GM21737 (cell line): ENCODE measurements around the gene PCGF2.
"Not testable (repeated sequence)": the region's sequence is repeated elsewhere in the genome, so short reads cannot be mapped to it uniquely, and the experiment has no call there.

Experiments
- ATAC-seq: cut with Tn5 transposase; IDR thresholded peaks from one replicate; pipeline ENCODE4 v1.9.1; 2021; ENCODE audit warnings: mild to moderate bottlenecking, moderate library complexity; ENCODE audit not compliant: unreplicated experiment

PCGF2 gene

GRCh38 chr17:38748149-38748891 lies at the start of gene PCGF2:
TSS of gene PCGF2 (minus strand) at chr17:38748336. CDS start at chr17:38740402, 7,934 bp downstream.
- ATAC-seq, result no peak

- no peak for ATAC-seq
Measured at GRCh38 chr17:38797828-38798227, 49.7 kb upstream of the PCGF2 start.

GRCh38 chr17:38797158-38797490 lies 49.0 kb upstream of the PCGF2 start:
- no peak for ATAC-seq

GRCh38 chr17:38796451-38797157 lies 48.5 kb upstream of the PCGF2 start:
- ATAC-seq, result no peak

GRCh38 chr17:38794221-38794620 lies 46.1 kb upstream of the PCGF2 start:
- ATAC-seq, result no peak

- ATAC-seq, result no peak
Measured at GRCh38 chr17:38791162-38791561, 43.0 kb upstream of the PCGF2 start.

GRCh38 chr17:38790148-38790707 lies 42.1 kb upstream of the PCGF2 start:
- not testable (repeated sequence) for ATAC-seq

GRCh38 chr17:38789185-38789584 lies 41.0 kb upstream of the PCGF2 start:
- ATAC-seq, result no peak

GRCh38 chr17:38787999-38788398 lies 39.9 kb upstream of the PCGF2 start:
- not testable (repeated sequence) for ATAC-seq

- ATAC-seq, result no peak
Measured at GRCh38 chr17:38786372-38786771, 38.2 kb upstream of the PCGF2 start.

- no peak for ATAC-seq
Measured at GRCh38 chr17:38783227-38783626, 35.1 kb upstream of the PCGF2 start.

- ATAC-seq, result no peak
Measured at GRCh38 chr17:38779965-38780752, 32.0 kb upstream of the PCGF2 start.

- no peak for ATAC-seq
Measured at GRCh38 chr17:38777641-38778250, 29.6 kb upstream of the PCGF2 start.

GRCh38 chr17:38773258-38773657 lies 25.1 kb upstream of the PCGF2 start:
- ATAC-seq, result no peak

- no peak for ATAC-seq
Measured at GRCh38 chr17:38768417-38768816, 20.3 kb upstream of the PCGF2 start.

GRCh38 chr17:38766341-38766740 lies 18.2 kb upstream of the PCGF2 start:
- ATAC-seq, result no peak

GRCh38 chr17:38762231-38762630 lies 14.1 kb upstream of the PCGF2 start:
- ATAC-seq, result no peak

- no peak for ATAC-seq
Measured at GRCh38 chr17:38761612-38762011, 13.5 kb upstream of the PCGF2 start.

- ATAC-seq, result no peak
Measured at GRCh38 chr17:38753071-38753506, 5.0 kb upstream of the PCGF2 start.

- ATAC-seq, result peak; percentile 64
Measured at GRCh38 chr17:38752308-38753070, 4.4 kb upstream of the PCGF2 start, which contains the start of gene PSMB3. TSS of gene PSMB3 (plus strand) at chr17:38752741. CDS start at chr17:38752827, 86 bp downstream.
